Activated CD8-positive, alpha-beta memory T cell treated with anti-CD3 and anti-CD28 coated beads for 48 hours (primary cell): ENCODE measurements around the gene REM1.

Experiments
- DNase-seq, 3 experiments: peaks; one replicate each; pipeline ENCODE4 v3.0.0-alpha.2; 2020; ENCODE audit warnings: low read depth in 2 of 3, low spot score in 2 of 3

The REM1 gene

DNA sequence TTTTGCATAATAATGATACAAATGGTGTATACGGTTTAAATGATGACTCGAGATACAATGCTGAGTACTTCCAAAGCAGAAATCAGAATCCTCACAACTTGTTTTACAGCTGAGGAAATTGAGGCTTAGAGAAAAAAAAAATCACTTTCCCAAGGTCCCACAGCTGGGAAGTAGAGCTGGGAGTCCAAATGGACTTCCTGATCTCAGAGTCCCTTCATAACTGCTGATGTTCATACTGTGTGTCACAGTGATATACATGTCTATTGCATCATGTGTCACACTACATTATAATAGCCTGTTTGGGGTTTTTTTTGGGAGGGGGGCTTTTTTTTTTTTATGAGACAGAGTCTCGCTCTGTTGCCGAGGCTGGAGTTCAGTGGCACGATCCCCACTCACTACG, 47.6 kb downstream of the REM1 start:
- no peak for DNase-seq

DNA sequence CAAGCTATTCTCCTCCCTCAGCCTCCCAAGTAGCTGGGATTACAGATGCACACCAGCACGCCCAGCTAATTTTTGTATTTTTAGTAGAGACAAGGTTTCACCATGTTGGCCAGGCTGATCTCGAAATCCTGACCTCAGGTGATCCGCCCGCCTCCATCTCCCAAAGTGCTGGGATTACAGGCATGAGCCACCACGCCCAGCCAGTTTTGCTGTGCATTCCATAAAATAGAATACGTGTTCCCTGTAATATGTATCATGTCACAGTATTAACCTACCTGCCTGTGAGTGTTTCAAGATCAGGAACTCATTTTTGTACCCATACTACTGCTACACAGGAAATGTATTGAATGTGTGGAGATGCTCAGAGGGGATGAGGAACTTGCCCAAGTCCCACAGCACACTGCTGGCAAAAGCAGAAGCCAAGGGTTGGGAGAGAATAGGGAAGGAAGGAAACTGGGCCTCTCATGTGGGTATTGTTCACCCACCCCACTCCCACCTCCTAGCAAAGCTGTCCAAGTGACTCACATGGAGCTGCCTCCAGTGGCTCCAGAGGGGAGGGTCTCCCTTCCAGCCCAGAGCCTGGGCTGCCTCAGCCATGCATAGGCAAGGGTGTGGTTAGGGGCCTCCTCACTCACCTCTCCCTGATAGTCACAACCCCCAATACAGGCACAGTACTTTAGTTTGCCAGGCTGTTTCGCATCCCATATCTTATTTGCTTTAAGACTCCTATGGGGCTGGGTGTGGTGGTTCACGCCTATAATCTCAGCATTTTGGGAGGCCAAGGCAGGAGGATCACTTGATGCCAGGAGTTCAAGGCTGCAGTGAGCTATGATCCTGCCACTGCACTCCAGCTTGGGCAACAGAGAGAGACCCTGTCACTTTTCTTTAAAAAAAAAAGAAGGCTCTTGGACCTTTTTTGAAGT, 48.5 kb downstream of the REM1 start:
- no peak for DNase-seq

DNA sequence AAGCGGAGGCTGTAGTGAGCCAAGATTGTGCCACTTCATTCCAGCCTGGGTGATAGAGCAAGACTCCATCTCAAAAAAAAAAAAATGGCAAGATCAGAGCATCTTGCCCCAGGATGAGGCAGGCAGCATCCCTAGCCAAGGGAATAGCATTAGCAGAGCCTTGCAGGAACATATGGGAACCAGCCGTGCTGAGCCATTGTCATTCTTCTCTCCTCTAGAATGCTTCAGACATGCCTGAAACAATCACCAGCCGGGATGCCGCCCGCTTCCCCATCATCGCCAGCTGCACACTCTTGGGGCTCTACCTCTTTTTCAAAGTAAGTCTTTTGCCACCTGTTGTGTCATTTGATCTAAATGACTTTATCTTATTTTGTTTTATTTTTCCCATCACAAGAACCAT, 52.2 kb downstream of the REM1 start:
- DNase-seq = no peak
